NT2/D1 (cell line): Measurements from ENCODE around the gene GLP1R.

Experiments
- YY1 ChIP-seq: IDR thresholded peaks from 2 replicates; pipeline ENCODE4 v1.6.1; 2011; ENCODE audit not compliant: insufficient read length, insufficient read depth
- ZNF274 ChIP-seq: IDR thresholded peaks from 2 replicates; pipeline ENCODE4 v1.6.1; 2011; ENCODE audit warnings: mild to moderate bottlenecking, low read depth, low read length

- no peak for TF ChIP-seq ZNF274
- TF ChIP-seq YY1, result no peak
Observed at GRCh38 chr6:39072830-39073229, 24.2 kb downstream of the GLP1R start.
